Measurements from ENCODE around the gene BYSL. TPM values are rescaled to one million over a fixed set of nuclear protein-coding genes. Genes with fewer than 3 reads are reported as not detected.

Gene BYSL
- total and polyA plus RNA-seq, 9 of the 15 experiments (the other 6 are each of a cell fraction or from before 2014, with no cell fraction given): 22.2 to 92.3 (median 53.4) TPM

- TF ChIP-seq ZBTB43 (CRISPR knock-in tag; IDR thresholded peaks at IDR 0.05) (no peak), MYNN (IDR thresholded peaks at IDR 0.05) (no peak), MYNN (CRISPR knock-in tag; IDR thresholded peaks at IDR 0.05) (no peak), IFI16 (CRISPR knock-in tag; IDR thresholded peaks at IDR 0.05) (no peak), TEAD1 (CRISPR knock-in tag; IDR thresholded peaks at IDR 0.05) (no peak), HNRNPK (IDR thresholded peaks at IDR 0.05; ENCODE audit: low read depth, low read length, poor library complexity, severe bottlenecking) (no peak), SRSF7 (optimal IDR thresholded peaks at IDR 0.05; ENCODE audit: low read depth, low read length) (no peak), SMAD4 (CRISPR knock-in tag; conservative IDR thresholded peaks at IDR 0.05) (no peak), MLX (CRISPR knock-in tag; conservative IDR thresholded peaks at IDR 0.05) (no peak), FOXJ2 (tag; IDR thresholded peaks at IDR 0.05) (no peak), NFATC3 (IDR thresholded peaks at IDR 0.05) (no peak), NFE2 (IDR thresholded peaks at IDR 0.05; ENCODE audit: low read depth) (peak; percentile 91), ZNF184 (CRISPR knock-in tag; IDR thresholded peaks at IDR 0.05) (no peak), NR2C1 (IDR thresholded peaks at IDR 0.05) (no peak), NR2C1 (tag; IDR thresholded peaks at IDR 0.05) (no peak), FOSL1 (tag; conservative IDR thresholded peaks at IDR 0.05) (no peak), POLR3A (IDR thresholded peaks at IDR 0.05; ENCODE audit: borderline replicate concordance, extremely low read depth, insufficient read depth, insufficient read length) (no peak), CHD1 (IDR thresholded peaks at IDR 0.05; ENCODE audit: low read length) (no peak), TFAP4 (CRISPR knock-in tag; IDR thresholded peaks at IDR 0.05; ENCODE audit: borderline replicate concordance) (no peak), HOXB6 (CRISPR knock-in tag; IDR thresholded peaks at IDR 0.05; ENCODE audit: borderline replicate concordance) (no peak), HMGN3 (IDR thresholded peaks at IDR 0.05; ENCODE audit: borderline replicate concordance, extremely low read depth, insufficient read length, low read depth, low read length) (no peak), SMARCA4 (IDR thresholded peaks at IDR 0.05) (0 out of 2 replicates have a peak, but pooled peaks have one; percentile 21), SUPT5H (IDR thresholded peaks at IDR 0.05) (no peak), TRIM24 (IDR thresholded peaks at IDR 0.05) (no peak), ATF3 (IDR thresholded peaks at IDR 0.05) (no peak), ATF3 (CRISPR knock-in tag; conservative IDR thresholded peaks at IDR 0.05) (0 out of 2 replicates have a peak, but pooled peaks have one; percentile 38), ZNF778 (CRISPR knock-in tag; IDR thresholded peaks at IDR 0.05) (no peak), TAF15 (IDR thresholded peaks at IDR 0.05; ENCODE audit: low read depth, low read length) (no peak), HNRNPLL (IDR thresholded peaks at IDR 0.05; ENCODE audit: low read depth, low read length, poor library complexity, severe bottlenecking) (no peak), ZNF695 (CRISPR knock-in tag; IDR thresholded peaks at IDR 0.05) (no peak)
These were observed 3.8 kb upstream of the BYSL start (continued) for GRCh38 chr6:41917528-41917927.
